Measurements from ENCODE around the gene ZNF532. TPM values are rescaled to one million over a fixed set of nuclear protein-coding genes. Genes with fewer than 3 reads are reported as not detected.
"Not testable (repeated sequence)": the region's sequence is repeated elsewhere in the genome, so short reads cannot be mapped to it uniquely, and the experiment has no call there.

Gene ZNF532
- total RNA-seq, 8 experiments from 2014 or later: 28.6 to 161 (median 137) TPM

DNA sequence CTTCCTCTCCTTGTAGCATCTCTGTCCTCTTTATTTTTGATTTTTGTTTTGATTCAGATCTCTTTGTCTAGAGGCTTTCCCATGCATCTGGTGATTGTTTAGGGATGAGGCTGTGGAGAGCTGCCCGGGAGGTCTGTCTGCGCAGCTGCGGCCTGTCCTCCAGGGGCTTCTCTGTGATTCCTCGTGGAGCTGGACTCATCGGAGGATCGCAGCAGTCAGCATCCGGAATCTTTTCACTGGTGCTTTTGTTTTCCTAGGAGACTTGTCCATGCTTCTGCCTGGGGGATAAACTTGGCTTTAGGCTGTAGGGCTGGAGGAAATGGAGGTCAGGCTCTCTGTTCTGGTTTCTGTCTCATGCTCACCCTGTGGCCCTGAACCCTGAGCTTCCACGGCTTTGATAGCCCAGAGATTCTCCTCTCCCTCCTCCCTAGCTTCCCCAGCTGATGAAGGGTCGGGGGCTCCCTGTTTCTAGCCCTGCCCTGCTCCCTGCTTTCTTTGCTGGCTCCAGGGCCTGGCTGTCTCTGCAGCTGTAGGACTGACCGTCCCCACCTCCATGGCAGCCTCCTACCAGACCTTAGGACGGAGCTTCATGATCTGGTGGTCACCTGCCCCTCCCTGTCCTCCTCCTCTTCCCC lies 35.5 kb downstream of the ZNF532 start:
- peaks cover 14% of the 10 kb centered on the region in 2 donors for H3K4me1 ChIP-seq (replicated peaks in 1 of 2)
- no peak overlapping the region for H3K4me3 ChIP-seq
- no peak overlapping the region for H3K27ac ChIP-seq

DNA sequence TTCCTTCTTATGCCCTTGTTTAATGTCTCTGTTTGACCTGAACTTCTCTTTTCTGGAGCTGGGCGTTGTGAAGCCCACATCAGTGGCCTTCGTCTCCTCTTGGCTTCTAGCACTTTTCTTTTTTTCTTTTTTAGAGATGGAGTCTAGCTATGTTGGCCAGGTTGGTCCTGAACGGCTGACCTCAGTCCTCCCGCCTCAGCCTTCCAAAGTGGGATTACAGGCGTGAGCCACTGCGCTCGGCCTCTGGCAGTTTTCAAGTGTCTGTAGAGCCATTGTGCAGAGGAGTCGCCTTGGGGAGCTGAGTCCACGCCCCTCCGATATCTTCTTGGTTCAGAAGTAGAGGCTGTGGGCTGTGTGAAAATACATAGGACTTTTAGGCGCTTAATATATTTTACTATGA lies 36.5 kb downstream of the ZNF532 start:
- no peak for ATAC-seq (replicated peaks in 6 of 8)
- Histone ChIP-seq H3K4me1 (replicated peaks in 1 of 2) (peaks cover 8 to 10% of the 10 kb centered on the region in 2 donors), H3K27ac (no peak overlapping the region), H3K4me3 (no peak overlapping the region)
- 87 to 100% (median 100%) methylated on average over 3 to 5 of the region's 11 CpGs for WGBS, 10 experiments
- in situ Hi-C loops (cut with MboI; ENCODE audit: low pct_unique_long_range_greater_than_20kb in 2 of 9, low sequenced_read_pairs in 9 of 9, unreplicated experiment in 9 of 9): no loop called here

More for the DNA sequence above, 35.5 kb downstream of the ZNF532 start:
- in situ Hi-C loops (cut with MboI; ENCODE audit: low pct_unique_long_range_greater_than_20kb in 2 of 9, low sequenced_read_pairs in 9 of 9, unreplicated experiment in 9 of 9): no loop called here
- 84 to 100% (median 98%) methylated on average over 2 to 9 of the region's 11 CpGs for WGBS, 10 experiments
- no peak for ATAC-seq (replicated peaks in 6 of 8)

DNA sequence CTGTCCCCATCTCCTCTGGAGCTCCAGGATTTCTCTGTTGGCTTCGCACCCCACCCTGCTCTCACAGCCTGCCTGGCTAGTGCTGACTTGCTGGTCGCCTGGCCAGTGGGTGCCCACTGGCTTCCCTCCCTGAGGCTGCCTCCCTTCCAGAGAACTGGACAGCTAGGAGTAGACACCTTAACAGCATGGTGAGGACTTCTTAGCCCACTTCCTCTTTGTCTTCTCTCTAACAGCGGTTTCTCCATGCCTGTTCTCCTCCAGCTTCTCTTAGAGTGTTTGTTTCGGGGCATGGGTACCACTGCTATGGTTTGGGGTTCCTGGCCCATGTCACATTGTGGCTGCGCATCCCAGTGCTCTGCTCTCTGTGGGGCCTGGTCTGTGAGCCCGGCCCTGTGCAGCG lies 37.1 kb downstream of the ZNF532 start:
- Histone ChIP-seq H3K27ac (no peak overlapping the region), H3K4me3 (no peak overlapping the region), H3K4me1 (replicated peaks in 1 of 2) (peaks cover 2 to 4% of the 10 kb centered on the region in 2 donors)
- ATAC-seq (replicated peaks in 6 of 8): no peak
- in situ Hi-C loops (cut with MboI; ENCODE audit: low pct_unique_long_range_greater_than_20kb in 2 of 9, low sequenced_read_pairs in 9 of 9, unreplicated experiment in 9 of 9): no loop called here
- 87 to 100% (median 100%) methylated on average over 1 to 3 of the region's 7 CpGs; no CpG with 5 or more reads in 4 of the 10 experiments for whole genome bisulfite sequencing, 10 experiments

DNA sequence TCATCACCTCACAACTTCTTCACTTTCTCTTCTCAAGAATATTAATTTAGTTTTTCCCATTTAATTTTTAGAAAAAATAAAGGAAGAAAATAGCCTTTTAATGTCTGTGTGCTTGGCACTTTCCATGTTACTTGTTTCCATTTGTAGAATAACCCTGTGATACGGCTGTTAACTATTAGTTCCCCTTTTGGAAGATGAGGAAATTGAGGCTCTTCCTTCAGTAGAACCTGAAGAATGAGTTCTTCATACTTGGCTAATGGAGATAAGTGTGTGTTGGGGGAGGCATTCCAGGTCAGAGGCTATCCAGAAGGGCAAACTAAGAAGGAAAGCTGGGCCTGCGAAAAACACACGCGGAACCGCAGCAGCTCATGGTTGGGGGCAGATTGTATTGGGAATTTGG lies 38.3 kb downstream of the ZNF532 start:
- WGBS, 10 experiments: 87 to 100% (median 92%) methylated on average over 3 to 5 of the region's 5 CpGs
- in situ Hi-C loops (cut with MboI; ENCODE audit: low pct_unique_long_range_greater_than_20kb in 2 of 9, low sequenced_read_pairs in 9 of 9, unreplicated experiment in 9 of 9): no loop called here
- Histone ChIP-seq H3K4me3 (no peak overlapping the region), H3K27ac (no peak overlapping the region), H3K4me1 (replicated peaks in 1 of 2) (peaks cover 0 to 8% of the 10 kb centered on the region in 2 donors)
- ATAC-seq (replicated peaks in 6 of 8): no peak

DNA sequence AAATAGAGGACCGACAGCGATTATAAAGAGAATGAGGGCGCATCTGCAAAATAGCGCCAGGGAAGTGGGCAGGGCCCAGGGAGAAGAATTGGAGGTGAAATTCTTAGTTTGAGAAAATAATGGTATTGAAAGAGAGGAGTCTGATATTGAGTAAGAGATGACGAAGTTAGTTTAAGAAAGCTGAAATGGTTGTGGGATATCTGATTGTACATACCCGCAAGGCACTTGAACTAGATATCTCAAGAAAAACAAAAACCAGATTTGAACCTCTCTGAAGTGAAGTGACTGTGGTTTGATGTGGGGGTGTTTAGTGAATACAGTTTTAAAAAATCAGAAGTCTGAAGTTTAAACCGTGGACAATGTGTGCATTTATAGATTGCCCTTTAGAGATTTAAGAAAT lies 38.9 kb downstream of the ZNF532 start:
- Histone ChIP-seq H3K4me3 (no peak overlapping the region), H3K4me1 (replicated peaks in 1 of 2) (peaks cover 0 to 11% of the 10 kb centered on the region in 2 donors), H3K27ac (no peak overlapping the region)
- no peak for ATAC-seq (replicated peaks in 6 of 8)
- in situ Hi-C loops (cut with MboI; ENCODE audit: low pct_unique_long_range_greater_than_20kb in 2 of 9, low sequenced_read_pairs in 9 of 9, unreplicated experiment in 9 of 9): no loop called here
- WGBS, 10 experiments: 82 to 100% (median 97%) methylated on average over 5 to 7 of the region's 7 CpGs

DNA sequence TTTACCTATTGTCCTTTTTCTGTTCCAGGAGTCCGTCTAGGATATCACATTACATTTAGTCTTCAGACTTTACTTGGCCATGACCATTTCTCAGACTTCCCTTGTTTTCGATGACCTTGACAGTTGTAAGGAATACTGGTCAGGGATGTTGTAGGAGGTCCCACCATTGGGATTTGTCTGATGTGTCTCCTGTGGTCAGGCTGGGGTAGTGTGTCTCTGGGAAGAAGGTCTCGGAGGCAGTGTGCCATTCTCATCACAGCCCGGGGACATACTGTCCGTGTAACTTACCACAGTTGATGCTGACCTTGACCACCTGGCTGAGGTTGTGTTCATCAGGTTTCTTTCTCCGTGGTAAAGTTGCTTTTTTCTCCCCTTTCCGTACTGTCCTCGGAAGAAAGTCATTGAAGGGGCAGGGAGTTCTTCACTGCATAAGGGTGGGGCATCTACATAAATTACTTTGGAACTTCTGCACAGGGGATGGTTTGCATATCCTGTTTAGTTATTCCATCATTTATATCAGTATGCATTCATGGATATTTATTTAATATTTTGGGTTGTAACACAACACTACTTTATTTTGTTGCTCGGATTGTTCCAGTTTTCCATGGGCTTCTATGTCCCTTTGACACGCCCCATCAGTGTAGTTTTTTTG lies 41.2 kb downstream of the ZNF532 start:
- peaks cover 0 to 11% of the 10 kb centered on the region in 2 donors for H3K4me1 ChIP-seq (replicated peaks in 1 of 2)
- no peak overlapping the region for H3K4me3 ChIP-seq
- peak in 3 of 8 experiments; percentile 96 to 99 (median 98) for ATAC-seq (replicated peaks in 6 of 8)
- WGBS, 10 experiments: 18 to 100% (median 76%) methylated on average over 1 to 10 of the region's 10 CpGs
- H3K27ac ChIP-seq: no peak overlapping the region
- in situ Hi-C loops (cut with MboI; ENCODE audit: low pct_unique_long_range_greater_than_20kb in 2 of 9, low sequenced_read_pairs in 9 of 9, unreplicated experiment in 9 of 9): no loop called here

DNA sequence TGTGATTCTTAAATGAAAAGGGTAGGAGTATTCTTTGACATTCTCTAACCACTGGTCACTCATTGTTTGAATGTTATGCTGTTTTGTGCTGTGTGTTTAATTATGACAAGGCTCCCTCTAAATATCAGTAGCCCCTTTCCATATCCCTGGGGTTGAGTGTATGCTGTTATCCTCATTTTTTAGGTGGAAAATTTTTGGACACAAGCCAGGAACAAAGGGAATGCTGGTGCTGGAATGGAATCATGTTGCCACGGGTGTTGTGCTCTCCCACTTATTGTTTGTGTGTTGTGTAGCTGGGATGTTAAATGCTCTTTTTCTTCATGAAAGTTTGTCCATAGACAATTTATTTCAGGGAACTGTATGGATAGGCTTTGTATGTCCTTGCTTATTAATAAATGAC lies 43.3 kb downstream of the ZNF532 start:
- Histone ChIP-seq H3K4me3 (no peak overlapping the region), H3K27ac (no peak overlapping the region), H3K4me1 (replicated peaks in 1 of 2) (peaks cover 5 to 19% of the 10 kb centered on the region in 2 donors)
- in situ Hi-C loops (cut with MboI; ENCODE audit: low pct_unique_long_range_greater_than_20kb in 2 of 9, low sequenced_read_pairs in 9 of 9, unreplicated experiment in 9 of 9): no loop called here
- 60 to 100% (median 76%) methylated on average over 1 of the region's 1 CpG; no CpG with 5 or more reads in 4 of the 10 experiments for WGBS, 10 experiments
- ATAC-seq (replicated peaks in 6 of 8): no peak

DNA sequence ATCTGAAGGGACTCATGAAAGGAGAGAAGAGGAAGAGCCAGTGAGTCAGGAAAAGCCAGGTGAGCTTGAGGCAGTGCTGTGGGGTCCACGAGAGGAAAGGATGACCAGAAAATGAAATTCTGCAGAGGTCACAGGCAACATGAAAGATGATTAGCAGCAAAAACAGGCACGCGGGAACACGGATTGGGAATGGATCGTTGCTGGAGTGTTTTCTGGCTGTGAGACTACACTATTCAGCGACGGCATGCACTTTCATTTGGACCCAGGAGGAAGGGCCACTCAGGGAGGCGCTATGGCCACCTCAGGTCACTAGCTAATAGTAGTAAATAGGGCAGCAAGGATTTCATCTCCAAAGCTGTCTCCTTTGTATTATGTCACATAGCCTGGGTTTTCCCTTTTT lies 44.8 kb downstream of the ZNF532 start:
- Histone ChIP-seq H3K4me3 (no peak overlapping the region), H3K4me1 (replicated peaks in 1 of 2) (peaks cover 18 to 19% of the 10 kb centered on the region in 2 donors), H3K27ac (no peak overlapping the region)
- in situ Hi-C loops (cut with MboI; ENCODE audit: low pct_unique_long_range_greater_than_20kb in 2 of 9, low sequenced_read_pairs in 9 of 9, unreplicated experiment in 9 of 9): no loop called here
- no peak for ATAC-seq (replicated peaks in 6 of 8)
- 82 to 96% (median 90%) methylated on average over 2 to 8 of the region's 8 CpGs; no CpG with 5 or more reads in 1 of the 10 experiments for WGBS, 10 experiments

DNA sequence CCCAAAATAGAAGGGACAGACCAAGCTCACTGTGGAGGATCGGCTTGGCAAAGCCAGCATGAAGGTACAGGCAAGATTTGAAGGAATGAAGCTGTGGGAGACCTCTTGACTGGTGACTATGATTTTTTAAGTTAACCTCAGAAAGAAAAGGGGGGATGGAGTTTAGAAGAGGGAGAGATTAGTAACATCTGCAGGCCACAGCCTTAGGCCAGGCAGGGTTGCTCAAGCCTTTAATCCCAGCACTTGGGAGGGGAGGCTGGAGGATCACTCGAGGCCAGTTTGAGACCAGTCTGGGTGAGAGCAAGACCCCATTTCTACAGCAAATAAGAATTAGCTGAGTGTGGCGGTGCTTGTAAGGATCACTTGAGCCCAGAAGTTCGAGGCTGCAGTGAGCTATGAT lies 46.6 kb downstream of the ZNF532 start:
- ATAC-seq (replicated peaks in 6 of 8): peak in 3 of 8 experiments; percentile 45 to 66 (median 56)
- Histone ChIP-seq H3K4me3 (no peak overlapping the region), H3K27ac (no peak overlapping the region), H3K4me1 (replicated peaks in 1 of 2) (peaks cover 28 to 32% of the 10 kb centered on the region in 2 donors)
- in situ Hi-C loops (cut with MboI; ENCODE audit: low pct_unique_long_range_greater_than_20kb in 2 of 9, low sequenced_read_pairs in 9 of 9, unreplicated experiment in 9 of 9): no loop called here
- WGBS, 10 experiments: 43 to 100% (median 100%) methylated on average over 1 to 3 of the region's 4 CpGs; no CpG with 5 or more reads in 2 of the 10 experiments

DNA sequence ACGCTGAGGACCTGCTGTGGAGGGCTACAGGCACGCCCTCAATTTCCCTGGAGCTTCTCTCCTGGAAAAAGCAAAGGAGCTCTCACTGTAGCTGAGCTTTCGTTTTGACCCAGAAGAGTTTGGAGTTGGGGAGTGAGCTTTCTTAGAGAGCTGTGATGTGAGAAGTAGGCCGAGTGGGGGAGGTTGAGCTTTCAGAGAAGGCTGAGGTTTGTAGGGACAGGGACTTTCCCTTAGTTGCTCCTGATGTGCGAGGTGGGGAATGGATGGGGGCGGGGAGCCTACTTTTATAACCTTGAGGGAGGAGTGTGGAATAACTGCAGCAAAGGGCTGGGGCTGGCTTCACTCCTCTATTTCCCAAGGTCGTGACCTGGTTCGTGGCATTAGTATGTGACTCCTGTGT lies 47.1 kb downstream of the ZNF532 start:
- in situ Hi-C loops (cut with MboI; ENCODE audit: low pct_unique_long_range_greater_than_20kb in 2 of 9, low sequenced_read_pairs in 9 of 9, unreplicated experiment in 9 of 9): no loop called here
- WGBS, 10 experiments: 0 to 90% (median 67%) methylated on average over 1 to 6 of the region's 8 CpGs; no CpG with 5 or more reads in 3 of the 10 experiments
- H3K27ac ChIP-seq: no peak overlapping the region
- H3K4me1 ChIP-seq (replicated peaks in 1 of 2): peaks cover 32 to 33% of the 10 kb centered on the region in 2 donors
- ATAC-seq (replicated peaks in 6 of 8): peak in 3 of 8 experiments; percentile 35 to 62 (median 61)
- no peak overlapping the region for H3K4me3 ChIP-seq

DNA sequence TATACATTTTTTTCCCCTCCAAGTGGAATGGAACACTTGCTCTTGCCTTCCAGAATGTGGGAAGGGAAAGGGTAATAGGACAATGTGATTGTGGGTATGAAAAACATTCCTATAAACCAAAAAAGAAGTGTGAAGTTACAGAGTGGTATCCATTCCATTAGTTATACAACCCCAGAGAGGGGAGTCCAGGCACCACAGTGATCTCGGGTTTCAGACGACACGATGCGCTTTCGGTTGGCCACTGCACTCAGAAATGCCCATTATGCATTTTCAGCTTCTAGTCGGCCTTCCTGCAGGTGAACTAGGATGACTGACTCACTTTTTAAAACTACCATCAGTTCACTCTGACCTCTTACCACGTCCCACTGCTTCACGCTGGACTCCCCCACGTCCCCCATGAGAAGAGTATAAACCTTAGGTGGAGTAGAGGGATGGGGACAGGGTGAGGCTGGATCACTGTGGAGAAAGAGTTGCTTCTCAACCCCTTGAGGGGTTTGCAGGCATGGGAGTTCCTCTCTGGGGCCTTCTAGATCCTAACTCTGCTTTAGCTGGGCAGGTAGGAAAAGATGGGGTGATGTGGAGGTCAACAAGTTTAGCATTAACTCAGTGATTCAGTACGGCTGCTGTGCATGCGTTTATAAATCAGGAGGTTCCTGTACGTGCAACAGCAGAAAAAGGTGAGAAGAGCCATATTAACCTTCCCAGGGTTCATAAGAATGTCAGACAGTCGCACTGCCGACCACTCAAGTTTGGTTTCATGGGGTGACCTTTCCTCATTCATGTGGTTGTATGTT lies 50.5 kb downstream of the ZNF532 start:
- ATAC-seq (replicated peaks in 6 of 8): peak in 1 of 8 experiments; percentile 5
- H3K4me3 ChIP-seq: no peak overlapping the region
- peaks cover 21 to 33% of the 10 kb centered on the region in 2 donors for H3K4me1 ChIP-seq (replicated peaks in 1 of 2)
- 30 to 100% (median 81%) methylated on average over 2 to 7 of the region's 14 CpGs; no CpG with 5 or more reads in 1 of the 10 experiments for WGBS, 10 experiments
- H3K27ac ChIP-seq: peak overlapping the region in 1 of 2 donors; percentile 10
- in situ Hi-C loops (cut with MboI; ENCODE audit: low pct_unique_long_range_greater_than_20kb in 2 of 9, low sequenced_read_pairs in 9 of 9, unreplicated experiment in 9 of 9): no loop called here

DNA sequence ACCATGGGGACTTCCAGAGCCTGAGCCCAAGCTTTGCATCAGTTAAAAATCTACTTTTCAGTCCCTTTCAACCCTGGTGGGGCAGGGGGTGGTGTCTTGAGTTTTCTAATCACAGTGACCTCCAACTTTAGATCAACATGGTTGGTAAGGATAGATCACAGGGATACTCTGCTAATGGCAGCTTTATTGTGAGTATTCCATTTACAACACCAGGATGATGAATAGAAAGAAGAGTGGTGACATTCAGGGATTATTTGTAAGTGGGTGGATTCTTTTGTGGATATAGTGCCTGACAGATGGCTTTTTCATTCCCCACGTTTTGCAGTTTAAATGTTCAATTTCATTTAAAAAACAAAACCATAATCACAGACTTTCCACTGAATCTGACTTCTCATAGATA lies 51.3 kb downstream of the ZNF532 start:
- WGBS, 10 experiments: 11 to 60% (median 20%) methylated on average over 1 of the region's 1 CpG; no CpG with 5 or more reads in 5 of the 10 experiments
- Histone ChIP-seq H3K27ac (peak overlapping the region in 1 of 2 donors; percentile 1), H3K4me3 (no peak overlapping the region), H3K4me1 (replicated peaks in 1 of 2) (peaks cover 24 to 33% of the 10 kb centered on the region in 2 donors)
- peak in 5 of 8 experiments; percentile 45 to 71 (median 52) for ATAC-seq (replicated peaks in 6 of 8)
- in situ Hi-C loops (cut with MboI; ENCODE audit: low pct_unique_long_range_greater_than_20kb in 2 of 9, low sequenced_read_pairs in 9 of 9, unreplicated experiment in 9 of 9): no loop called here

DNA sequence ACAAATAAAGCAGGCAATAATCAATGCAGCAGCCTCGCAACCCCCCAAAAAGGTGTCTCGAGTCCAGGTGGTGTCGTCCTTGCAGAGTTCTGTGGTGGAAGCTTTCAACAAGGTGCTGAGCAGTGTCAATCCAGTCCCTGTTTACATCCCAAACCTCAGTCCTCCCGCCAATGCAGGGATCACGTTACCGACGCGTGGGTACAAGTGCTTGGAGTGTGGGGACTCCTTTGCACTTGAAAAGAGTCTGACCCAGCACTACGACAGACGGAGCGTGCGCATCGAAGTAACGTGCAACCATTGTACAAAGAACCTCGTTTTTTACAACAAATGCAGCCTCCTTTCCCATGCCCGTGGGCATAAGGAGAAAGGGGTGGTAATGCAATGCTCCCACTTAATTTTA lies 55.3 kb downstream of the ZNF532 start:
- H3K4me1 ChIP-seq (replicated peaks in 1 of 2): peaks cover 24 to 26% of the 10 kb centered on the region in 2 donors
- WGBS, 10 experiments: 60 to 100% (median 90%) methylated on average over 1 to 8 of the region's 16 CpGs; no CpG with 5 or more reads in 5 of the 10 experiments
- in situ Hi-C loops (cut with MboI; ENCODE audit: low pct_unique_long_range_greater_than_20kb in 2 of 9, low sequenced_read_pairs in 9 of 9, unreplicated experiment in 9 of 9); H3K4me3 ChIP-seq; ATAC-seq (replicated peaks in 6 of 8); H3K27ac ChIP-seq: not testable (repeated sequence)

All from motor neuron (in vitro differentiated cells).